Body of pancreas (tissue), 4 donors: ENCODE data around the gene PANX2.

Experiments used
- CTCF ChIP-seq, 7 experiments: fragments of 450-650 bp in 4 of 7; fragments of 200-600 bp in 3 of 7; sonication (generic) in 3 of 7; IDR thresholded peaks; one replicate each; pipeline ENCODE4 v1.5.1; 2016 to 2019; ENCODE audit warnings: antibody characterized with exemption in 7 of 7
- POLR2A ChIP-seq, 3 donors: fragments of 450-650 bp; IDR thresholded peaks; one replicate each; pipeline ENCODE4 v1.6.1; 2016; ENCODE audit warnings: antibody characterized with exemption in 3 of 3, mild to moderate bottlenecking in 2 of 3

GRCh38 chr22:50160947-50161346 is 9.6 kb upstream of the PANX2 start:
- TF ChIP-seq CTCF (IDR thresholded peaks at IDR 0.05) (no peak), POLR2A (IDR thresholded peaks at IDR 0.05) (no peak)
